Measurements from ENCODE around the gene DNAH8. TPM values are rescaled to one million over a fixed set of nuclear protein-coding genes. Genes with fewer than 3 reads are reported as not detected.

Gene DNAH8
- total RNA-seq, 1 experiment from 2014 or later, result not detected

DNA sequence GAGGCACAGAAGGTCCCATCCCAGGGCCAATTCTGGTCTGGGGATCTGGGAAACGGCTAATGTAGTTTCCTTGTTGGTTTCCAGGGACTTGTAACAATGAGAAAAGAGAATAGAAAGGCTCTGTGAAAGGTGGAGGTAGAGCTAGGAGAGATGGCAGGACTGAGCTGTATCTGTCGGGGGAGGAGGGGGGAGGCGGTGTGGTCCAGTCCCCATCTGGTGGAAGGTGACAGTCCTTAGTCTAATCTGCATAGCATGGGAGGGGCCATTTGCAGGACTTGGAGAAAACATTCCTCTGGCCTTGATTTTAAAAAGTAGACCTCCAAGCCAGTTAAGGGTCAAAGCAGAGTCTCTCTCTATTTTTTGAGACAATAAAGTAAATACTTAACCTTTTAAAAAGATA lies 137.1 kb downstream of the DNAH8 start:
- TF ChIP-seq, protein P1, sequence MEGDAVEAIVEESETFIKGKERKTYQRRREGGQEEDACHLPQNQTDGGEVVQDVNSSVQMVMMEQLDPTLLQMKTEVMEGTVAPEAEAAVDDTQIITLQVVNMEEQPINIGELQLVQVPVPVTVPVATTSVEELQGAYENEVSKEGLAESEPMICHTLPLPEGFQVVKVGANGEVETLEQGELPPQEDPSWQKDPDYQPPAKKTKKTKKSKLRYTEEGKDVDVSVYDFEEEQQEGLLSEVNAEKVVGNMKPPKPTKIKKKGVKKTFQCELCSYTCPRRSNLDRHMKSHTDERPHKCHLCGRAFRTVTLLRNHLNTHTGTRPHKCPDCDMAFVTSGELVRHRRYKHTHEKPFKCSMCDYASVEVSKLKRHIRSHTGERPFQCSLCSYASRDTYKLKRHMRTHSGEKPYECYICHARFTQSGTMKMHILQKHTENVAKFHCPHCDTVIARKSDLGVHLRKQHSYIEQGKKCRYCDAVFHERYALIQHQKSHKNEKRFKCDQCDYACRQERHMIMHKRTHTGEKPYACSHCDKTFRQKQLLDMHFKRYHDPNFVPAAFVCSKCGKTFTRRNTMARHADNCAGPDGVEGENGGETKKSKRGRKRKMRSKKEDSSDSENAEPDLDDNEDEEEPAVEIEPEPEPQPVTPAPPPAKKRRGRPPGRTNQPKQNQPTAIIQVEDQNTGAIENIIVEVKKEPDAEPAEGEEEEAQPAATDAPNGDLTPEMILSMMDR (conservative IDR thresholded peaks at IDR 0.05), result no peak
- no peak for TF ChIP-seq EZH2 (IDR thresholded peaks at IDR 0.05; ENCODE audit: low read depth)
- Histone ChIP-seq H4K20me1 (ENCODE audit: insufficient read depth) (no peaks in the 10 kb centered on the region), H2AFZ (no peak overlapping the region), H3K4me1 (replicated peaks; ENCODE audit: insufficient read depth) (no peaks in the 10 kb centered on the region), H3K9me3 (ENCODE audit: insufficient read depth, low read depth) (no peaks in the 10 kb centered on the region), H3K9me2 (ENCODE audit: insufficient read depth) (no peaks in the 10 kb centered on the region; the same call in 1 of the 2 replicates), H3K4me3 (no peak overlapping the region), H3K27me3 (ENCODE audit: insufficient read depth, low read depth) (no peaks in the 10 kb centered on the region; the same call in 1 of the 2 replicates), H3K4me2 (no peak overlapping the region), H3K36me3 (ENCODE audit: low read depth) (no peaks in the 10 kb centered on the region), H3K79me2 (ENCODE audit: low read depth) (no peaks in the 10 kb centered on the region), H3K27ac (no peak overlapping the region), H3F3A (ENCODE audit: insufficient read depth, low read depth) (no peaks in the 10 kb centered on the region)
- POLR2A ChIA-PET (ENCODE audit: unreplicated experiment), result no interaction called here
- intact Hi-C loops (cut with micrococcal nuclease; ENCODE audit: unreplicated experiment), result no loop called here
- no TSS peak for BruUV-seq (replicated peaks)
- CTCF ChIA-PET, result no interaction called here
- DNase-seq, result no peak

DNA sequence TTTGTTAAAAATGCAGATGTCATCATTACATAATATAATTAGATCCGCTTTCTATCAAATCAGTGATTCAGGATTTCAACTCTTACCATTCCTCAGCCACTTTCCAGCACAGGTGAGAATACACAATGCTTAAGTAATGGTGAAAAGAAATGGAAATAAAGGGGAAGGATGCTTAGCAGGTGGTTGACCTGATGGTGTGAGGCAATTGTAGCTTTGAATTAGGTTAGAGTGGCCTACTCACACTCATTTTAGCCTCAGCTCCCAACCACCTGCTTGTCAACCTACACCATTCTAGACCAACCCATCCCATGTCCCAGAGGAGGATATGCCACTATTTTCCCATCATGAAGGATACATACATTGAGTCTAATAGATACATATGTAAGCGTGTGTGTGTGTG lies 138.1 kb downstream of the DNAH8 start:
- H2AFZ ChIP-seq, result no peak overlapping the region
- intact Hi-C loops (cut with micrococcal nuclease; ENCODE audit: unreplicated experiment), result no loop called here
- TF ChIP-seq EZH2 (IDR thresholded peaks at IDR 0.05; ENCODE audit: low read depth), result no peak
- TF ChIP-seq, protein P1 (conservative IDR thresholded peaks at IDR 0.05), result no peak
- no peak overlapping the region for H3K4me3 ChIP-seq
- H3K36me3 ChIP-seq (ENCODE audit: low read depth), result no peaks in the 10 kb centered on the region
- no peaks in the 10 kb centered on the region for H3K9me3 ChIP-seq (ENCODE audit: insufficient read depth, low read depth)
- H3K4me1 ChIP-seq (replicated peaks; ENCODE audit: insufficient read depth), result no peaks in the 10 kb centered on the region
- H4K20me1 ChIP-seq (ENCODE audit: insufficient read depth), result no peaks in the 10 kb centered on the region
- no peak for DNase-seq
- H3K79me2 ChIP-seq (ENCODE audit: low read depth), result no peaks in the 10 kb centered on the region
- no peak overlapping the region for H3K4me2 ChIP-seq
- no peaks in the 10 kb centered on the region; the same call in 1 of the 2 replicates for H3K27me3 ChIP-seq (ENCODE audit: insufficient read depth, low read depth)
- no TSS peak for BruUV-seq (replicated peaks)
- no peaks in the 10 kb centered on the region; the same call in 1 of the 2 replicates for H3K9me2 ChIP-seq (ENCODE audit: insufficient read depth)
- no peak overlapping the region for H3K27ac ChIP-seq
- no peaks in the 10 kb centered on the region for H3F3A ChIP-seq (ENCODE audit: insufficient read depth, low read depth)
- ChIA-PET POLR2A (ENCODE audit: unreplicated experiment) (no interaction called here), CTCF (no interaction called here)

DNA sequence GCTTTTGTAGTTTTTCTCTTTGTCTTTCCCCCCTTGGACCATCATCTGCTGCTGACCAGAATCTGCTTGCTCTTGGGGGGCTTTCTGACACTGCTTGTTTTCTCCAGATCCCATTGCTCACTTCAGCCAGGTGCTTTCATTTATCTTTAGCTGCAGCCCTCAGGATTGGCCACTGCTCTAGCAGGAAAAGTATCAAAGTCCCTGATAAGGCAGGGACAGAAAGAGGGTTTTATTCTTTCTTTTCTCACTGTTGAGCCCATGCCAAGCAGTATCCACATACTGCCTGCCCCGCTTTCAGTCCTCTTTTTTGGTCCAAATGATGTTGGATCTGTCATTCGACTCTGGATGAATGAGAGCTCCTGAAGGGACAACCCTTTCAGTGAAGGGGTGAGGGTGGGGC lies 141.4 kb downstream of the DNAH8 start:
- no peak overlapping the region for H3K4me3 ChIP-seq
- no peaks in the 10 kb centered on the region for H3K9me3 ChIP-seq (ENCODE audit: insufficient read depth, low read depth)
- CTCF ChIA-PET, result no interaction called here
- no peaks in the 10 kb centered on the region; the same call in 1 of the 2 replicates for H3K27me3 ChIP-seq (ENCODE audit: insufficient read depth, low read depth)
- TF ChIP-seq EZH2 (IDR thresholded peaks at IDR 0.05; ENCODE audit: low read depth), result no peak
- TF ChIP-seq, protein P1 (conservative IDR thresholded peaks at IDR 0.05), result no peak
- no peaks in the 10 kb centered on the region; the same call in 1 of the 2 replicates for H3K9me2 ChIP-seq (ENCODE audit: insufficient read depth)
- no peaks in the 10 kb centered on the region for H4K20me1 ChIP-seq (ENCODE audit: insufficient read depth)
- intact Hi-C loops (cut with micrococcal nuclease; ENCODE audit: unreplicated experiment), result no loop called here
- H3K79me2 ChIP-seq (ENCODE audit: low read depth), result no peaks in the 10 kb centered on the region
- H2AFZ ChIP-seq, result no peak overlapping the region
- POLR2A ChIA-PET (ENCODE audit: unreplicated experiment), result no interaction called here
- H3K4me2 ChIP-seq, result no peak overlapping the region
- no peaks in the 10 kb centered on the region for H3K4me1 ChIP-seq (replicated peaks; ENCODE audit: insufficient read depth)
- H3K27ac ChIP-seq, result no peak overlapping the region
- no peaks in the 10 kb centered on the region for H3K36me3 ChIP-seq (ENCODE audit: low read depth)
- BruUV-seq (replicated peaks), result no TSS peak
- H3F3A ChIP-seq (ENCODE audit: insufficient read depth, low read depth), result no peaks in the 10 kb centered on the region
- no peak for DNase-seq

Data from PC-9 (cell line).